Uterus (tissue), 2 donors: Measurements from ENCODE around the gene KMT2C.

Experiments
- POLR2A ChIP-seq, 2 donors: fragments of 450-650 bp; IDR thresholded peaks; one replicate each; pipeline ENCODE4 v1.6.1; 2016; ENCODE audit warnings: antibody characterized with exemption in 2 of 2, mild to moderate bottlenecking in 1 of 2, moderate library complexity in 1 of 2
- TF ChIP-seq, protein P1 (sequence below), 4 experiments: fragments of 200-600 bp in 2 of 4; fragments of 450-650 bp in 2 of 4; sonication (generic) in 2 of 4; IDR thresholded peaks; one replicate each; pipeline ENCODE4 v1.5.1; 2016 to 2019; ENCODE audit warnings: antibody characterized with exemption in 4 of 4, mild to moderate bottlenecking in 2 of 4, moderate library complexity in 1 of 4

DNA sequence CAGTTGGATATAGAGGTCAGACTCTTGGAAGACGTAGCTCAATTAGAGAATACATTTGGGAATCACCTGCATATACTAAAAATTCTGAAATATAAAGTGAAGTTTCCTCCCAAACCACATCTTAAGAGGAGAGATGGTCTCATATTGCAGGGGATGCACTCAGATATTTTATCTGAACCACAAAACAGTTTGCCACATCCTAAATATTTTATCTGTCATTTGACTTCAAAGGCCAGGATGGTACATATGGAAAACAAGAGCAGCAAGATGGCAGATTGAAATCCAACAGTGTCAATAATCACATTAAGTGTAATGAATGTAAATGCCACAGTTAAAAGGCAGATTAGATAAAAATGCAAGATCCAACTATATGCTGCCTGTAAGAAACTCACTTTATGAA lies 313.3 kb downstream of the KMT2C start:
- TF ChIP-seq, protein P1, sequence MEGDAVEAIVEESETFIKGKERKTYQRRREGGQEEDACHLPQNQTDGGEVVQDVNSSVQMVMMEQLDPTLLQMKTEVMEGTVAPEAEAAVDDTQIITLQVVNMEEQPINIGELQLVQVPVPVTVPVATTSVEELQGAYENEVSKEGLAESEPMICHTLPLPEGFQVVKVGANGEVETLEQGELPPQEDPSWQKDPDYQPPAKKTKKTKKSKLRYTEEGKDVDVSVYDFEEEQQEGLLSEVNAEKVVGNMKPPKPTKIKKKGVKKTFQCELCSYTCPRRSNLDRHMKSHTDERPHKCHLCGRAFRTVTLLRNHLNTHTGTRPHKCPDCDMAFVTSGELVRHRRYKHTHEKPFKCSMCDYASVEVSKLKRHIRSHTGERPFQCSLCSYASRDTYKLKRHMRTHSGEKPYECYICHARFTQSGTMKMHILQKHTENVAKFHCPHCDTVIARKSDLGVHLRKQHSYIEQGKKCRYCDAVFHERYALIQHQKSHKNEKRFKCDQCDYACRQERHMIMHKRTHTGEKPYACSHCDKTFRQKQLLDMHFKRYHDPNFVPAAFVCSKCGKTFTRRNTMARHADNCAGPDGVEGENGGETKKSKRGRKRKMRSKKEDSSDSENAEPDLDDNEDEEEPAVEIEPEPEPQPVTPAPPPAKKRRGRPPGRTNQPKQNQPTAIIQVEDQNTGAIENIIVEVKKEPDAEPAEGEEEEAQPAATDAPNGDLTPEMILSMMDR (IDR thresholded peaks at IDR 0.05), result no peak
- no peak for TF ChIP-seq POLR2A (IDR thresholded peaks at IDR 0.05)
